Esophagus muscularis mucosa (tissue), 3 donors: ENCODE results near the gene PHKA2.

Experiments
- POLR2AphosphoS5 ChIP-seq, 2 donors: sonication (generic); formaldehyde crosslinking; IDR thresholded peaks; one replicate each; pipeline ENCODE4 v1.6.1; 2017; ENCODE audit warnings: antibody characterized with exemption in 2 of 2
- TF ChIP-seq, protein P1 (sequence below), 3 experiments: fragments of 200-600 bp in 2 of 3; fragments of 450-650 bp in 1 of 3; sonication (generic) in 2 of 3; IDR thresholded peaks; one replicate each; pipeline ENCODE4 v1.5.1; 2017 to 2019; ENCODE audit warnings: antibody characterized with exemption in 3 of 3, mild to moderate bottlenecking in 2 of 3, moderate library complexity in 1 of 3

DNA sequence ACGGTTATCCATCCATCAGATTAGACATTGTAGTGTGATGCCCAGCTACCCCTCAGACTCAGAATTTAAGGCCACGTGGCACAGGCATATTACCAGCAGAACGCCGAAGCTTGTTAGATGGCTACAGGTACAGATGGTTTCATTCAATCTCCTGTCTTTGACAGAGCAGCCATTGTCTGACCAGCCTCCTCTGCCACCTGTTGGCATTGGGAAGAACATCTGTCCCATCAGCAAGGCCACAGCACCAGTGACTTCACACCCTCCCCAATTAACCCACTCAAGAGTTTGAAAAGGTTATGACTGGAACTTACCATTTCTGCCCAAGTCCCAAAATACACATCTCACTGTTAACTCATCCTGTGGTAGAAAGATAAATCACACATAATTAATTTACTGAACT lies 22.0 kb upstream of the PHKA2 start:
- TF ChIP-seq, protein P1, sequence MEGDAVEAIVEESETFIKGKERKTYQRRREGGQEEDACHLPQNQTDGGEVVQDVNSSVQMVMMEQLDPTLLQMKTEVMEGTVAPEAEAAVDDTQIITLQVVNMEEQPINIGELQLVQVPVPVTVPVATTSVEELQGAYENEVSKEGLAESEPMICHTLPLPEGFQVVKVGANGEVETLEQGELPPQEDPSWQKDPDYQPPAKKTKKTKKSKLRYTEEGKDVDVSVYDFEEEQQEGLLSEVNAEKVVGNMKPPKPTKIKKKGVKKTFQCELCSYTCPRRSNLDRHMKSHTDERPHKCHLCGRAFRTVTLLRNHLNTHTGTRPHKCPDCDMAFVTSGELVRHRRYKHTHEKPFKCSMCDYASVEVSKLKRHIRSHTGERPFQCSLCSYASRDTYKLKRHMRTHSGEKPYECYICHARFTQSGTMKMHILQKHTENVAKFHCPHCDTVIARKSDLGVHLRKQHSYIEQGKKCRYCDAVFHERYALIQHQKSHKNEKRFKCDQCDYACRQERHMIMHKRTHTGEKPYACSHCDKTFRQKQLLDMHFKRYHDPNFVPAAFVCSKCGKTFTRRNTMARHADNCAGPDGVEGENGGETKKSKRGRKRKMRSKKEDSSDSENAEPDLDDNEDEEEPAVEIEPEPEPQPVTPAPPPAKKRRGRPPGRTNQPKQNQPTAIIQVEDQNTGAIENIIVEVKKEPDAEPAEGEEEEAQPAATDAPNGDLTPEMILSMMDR (IDR thresholded peaks at IDR 0.05) = no peak
- no peak for TF ChIP-seq POLR2AphosphoS5 (IDR thresholded peaks at IDR 0.05)
